Naive thymus-derived CD8-positive, alpha-beta T cell (primary cell): ENCODE data around the gene HCN3. TPM values are rescaled to one million over a fixed set of nuclear protein-coding genes. Genes with fewer than 3 reads are reported as not detected.

Experiments
- ATAC-seq, 2 donors: fragments of 150-1000 bp; cut with Tn5 transposase in 1 of 2; sonication (Bioruptor Pico), chemical (Tn5 transposase) in 1 of 2; 1 replicate in 1 of 2; 2 replicates in 1 of 2; pipeline ENCODE4 v1.10.0; 2021; ENCODE audit warnings: mild to moderate bottlenecking in 2 of 2, moderate library complexity in 2 of 2
- POLR2A ChIA-PET: fragments of 350-600 bp; sonication (Branson Sonifier 250); formaldehyde crosslinking; loops from one replicate; lab custom pipeline; 2021; ENCODE audit warnings: antibody characterized with exemption; lab: Charles Lee
- DNase-seq, 10 donors: peaks; one replicate each; pipeline versions ENCODE4 v3.0.0 to v3.0.0-alpha.2; 2020 to 2022
- H3K27ac Mint-ChIP-seq, 10 donors: one replicate each; pipeline ENCODE4 v1.8.0; 2020 to 2022; ENCODE audit warnings: mild to moderate bottlenecking in 10 of 10, mixed read lengths in 10 of 10, moderate library complexity in 4 of 10, inconsistent platforms in 1 of 10
- H3K27me3 Mint-ChIP-seq, 5 donors: one replicate each; pipeline ENCODE4 v1.8.0; 2021 to 2022; ENCODE audit warnings: mixed read lengths in 5 of 5
- H3K36me3 Mint-ChIP-seq, 3 donors: one replicate each; pipeline ENCODE4 v1.8.0; 2020 to 2022; ENCODE audit warnings: mixed read lengths in 3 of 3, mild to moderate bottlenecking in 2 of 3, inconsistent platforms in 1 of 3
- H3K4me1 Mint-ChIP-seq, 4 donors: one replicate each; pipeline ENCODE4 v1.8.0; 2021 to 2022; ENCODE audit warnings: mixed read lengths in 4 of 4
- H3K4me3 Mint-ChIP-seq, 10 donors: one replicate each; pipeline ENCODE4 v1.8.0; 2020 to 2022; ENCODE audit warnings: mild to moderate bottlenecking in 10 of 10, mixed read lengths in 10 of 10, moderate library complexity in 6 of 10, inconsistent platforms in 1 of 10
- H3K9me3 Mint-ChIP-seq, 9 donors: one replicate each; pipeline ENCODE4 v1.8.0; 2020 to 2022; ENCODE audit warnings: mixed read lengths in 9 of 9, mild to moderate bottlenecking in 3 of 9, inconsistent platforms in 1 of 9, moderate library complexity in 1 of 9
- polyA plus RNA-seq, 3 donors: library from polyadenylated mRNA; unstranded; fragments of 300-500 nt; fragmentation: Illumina TruSeq; gene quantifications; one replicate each; pipeline ENCODE4 v1.2.3, GENCODE V29; 2021
- total RNA-seq, 8 experiments: library from RNA in 2 of 8; stranded (reverse) in 2 of 8; gene quantifications; one replicate each; pipeline ENCODE4 v1.2.3 and lab custom pipeline; 2021 to 2026

The HCN3 gene
- total and polyA plus RNA-seq, 5 experiments from 2014 or later = 0.20 to 4.1 (median 2.2) TPM; not detected in 1

DNA sequence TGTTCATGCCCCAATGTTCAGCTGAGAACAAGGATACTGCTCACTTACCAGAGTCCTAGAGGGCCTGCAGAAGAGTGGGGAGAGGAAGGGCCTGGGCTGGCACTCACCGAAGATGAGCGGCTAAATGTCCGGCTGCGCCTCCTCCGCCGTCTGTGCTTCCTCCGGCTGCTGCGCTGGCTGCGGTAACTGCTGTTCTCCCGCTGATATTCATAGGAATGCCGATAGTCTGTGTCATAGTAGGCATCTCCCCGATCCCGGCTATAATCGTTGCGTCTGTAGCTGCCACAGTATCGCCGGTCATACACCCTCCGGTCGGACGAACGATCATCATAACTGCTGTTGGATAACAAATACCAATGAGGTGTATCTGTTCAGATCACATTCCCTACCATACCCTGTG, 7.9 kb upstream of the HCN3 start:
- peak overlapping the region in 1 of 10 donors; percentile 47 for H3K27ac Mint-ChIP-seq
- H3K9me3 Mint-ChIP-seq = no peaks in the 10 kb centered on the region
- H3K4me1 Mint-ChIP-seq = peaks cover 10 to 35% (median 31%) of the 10 kb centered on the region in 4 donors
- peaks cover 0 to 69% (median 9%) of the 10 kb centered on the region in 3 donors for H3K36me3 Mint-ChIP-seq
- DNase-seq = no peak
- H3K27me3 Mint-ChIP-seq = no peaks in the 10 kb centered on the region
- POLR2A ChIA-PET = no interaction called here
- H3K4me3 Mint-ChIP-seq = no peak overlapping the region
- ATAC-seq = no peak

- H3K4me3 Mint-ChIP-seq = peak overlapping the region; percentile 90 to 99 (median 94)
- ATAC-seq = peak; percentile 32 to 39
- peak overlapping the region; percentile 92 to 99 (median 94) for H3K27ac Mint-ChIP-seq
- no peaks in the 10 kb centered on the region for H3K9me3 Mint-ChIP-seq
- peaks cover 0 to 39% (median 2%) of the 10 kb centered on the region in 3 donors for H3K36me3 Mint-ChIP-seq
- POLR2A ChIA-PET = interaction anchor here (0.5 to 5.9 kb wide), 20 partner anchors 9 to 1284 kb away, joined by 3 to 39 read pairs (median 4); partner anchors contain the start of genes ENTREP3, FDPS, MSTO1 and MTX1
- no peaks in the 10 kb centered on the region for H3K27me3 Mint-ChIP-seq
- peak in 2 of 10 donors; percentile 23 to 30 for DNase-seq
- H3K4me1 Mint-ChIP-seq = peaks cover 16 to 53% (median 46%) of the 10 kb centered on the region in 4 donors
Observed at GRCh38 chr1:155272466-155273342, 4.6 kb upstream of the HCN3 start.

GRCh38 chr1:155273343-155274245, 3.7 kb upstream of the HCN3 start, which contains the start of gene CLK2:
Gene CLK2 (minus strand): TSS chr1:155273504. CDS start chr1:155270977, 2,527 bp downstream.
- peak; percentile 86 to 96 (median 92) for DNase-seq
- ATAC-seq = peak; percentile 79 to 88
- H3K27ac Mint-ChIP-seq = peak within 1 kb of the TSS; percentile 92 to 99 (median 95)
- no peaks in the 10 kb centered on the region for H3K9me3 Mint-ChIP-seq
- H3K27me3 Mint-ChIP-seq = no peaks in the 10 kb centered on the region
- H3K36me3 Mint-ChIP-seq = peaks cover 0 to 30% (median 0%) of the 10 kb centered on the region in 3 donors
- POLR2A ChIA-PET = interaction anchor here (0.5 to 5.9 kb wide), 19 partner anchors 10 to 1285 kb away, joined by 3 to 39 read pairs (median 4); partner anchors contain the start of genes ENTREP3, FDPS, MSTO1 and MTX1
- peaks cover 16 to 58% (median 50%) of the 10 kb centered on the region in 4 donors for H3K4me1 Mint-ChIP-seq
- H3K4me3 Mint-ChIP-seq = peak within 1 kb of the TSS; percentile 90 to 99 (median 94)

DNA sequence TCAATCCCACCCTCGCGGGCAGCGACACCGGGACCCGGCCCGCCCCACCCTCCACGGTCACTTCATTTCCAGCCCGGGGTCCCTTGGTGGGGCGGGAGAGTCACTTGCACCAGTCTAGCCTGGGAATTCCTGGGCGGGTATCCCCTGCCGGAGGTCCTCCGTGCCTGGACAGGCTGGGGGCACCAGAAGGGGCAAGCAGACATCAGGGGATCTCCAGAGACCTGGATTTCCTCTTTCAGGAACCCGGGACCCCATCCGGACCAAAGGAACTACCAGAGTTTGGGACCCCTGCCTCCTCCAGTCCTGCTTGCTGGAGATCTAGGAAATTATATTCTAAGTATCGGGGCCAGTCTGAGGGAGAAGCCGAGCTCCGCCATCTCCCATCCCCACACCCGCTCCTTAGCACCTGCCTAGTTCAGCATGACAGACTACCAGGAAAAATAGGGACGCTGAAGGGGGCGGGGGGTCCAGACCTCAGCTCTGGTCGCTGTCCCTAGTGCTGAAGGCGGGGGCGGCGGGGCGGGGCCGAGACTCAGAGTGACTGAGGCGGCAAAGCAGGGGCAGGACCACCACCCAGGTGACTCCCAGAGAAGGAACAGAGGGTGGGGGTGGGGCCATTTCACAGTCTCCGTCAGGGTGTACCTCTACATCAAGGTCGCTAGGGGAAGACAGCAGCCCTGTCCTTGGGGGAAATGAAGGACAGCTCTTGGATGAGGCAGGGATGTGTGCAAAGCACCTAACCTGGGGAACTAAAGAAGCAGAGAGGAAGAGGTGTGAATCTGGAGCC, 832 bp downstream of the HCN3 start:
- POLR2A ChIA-PET = interaction anchor here (0.8 to 1.3 kb wide), 3 partner anchors 34 to 46 kb away, joined by 3 to 4 read pairs (median 3); no protein-coding TSS in a partner anchor
- H3K27me3 Mint-ChIP-seq = no peaks in the 10 kb centered on the region
- peak; percentile 40 to 69 for ATAC-seq
- DNase-seq = peak; percentile 61 to 89 (median 78)
- H3K4me1 Mint-ChIP-seq = peaks cover 12 to 34% (median 29%) of the 10 kb centered on the region in 4 donors
- H3K4me3 Mint-ChIP-seq = peak overlapping the region; percentile 60 to 83 (median 74)
- H3K36me3 Mint-ChIP-seq = no peaks in the 10 kb centered on the region
- H3K9me3 Mint-ChIP-seq = no peaks in the 10 kb centered on the region
- H3K27ac Mint-ChIP-seq = peak overlapping the region in 8 of 10 donors; percentile 5 to 88 (median 46)

DNA sequence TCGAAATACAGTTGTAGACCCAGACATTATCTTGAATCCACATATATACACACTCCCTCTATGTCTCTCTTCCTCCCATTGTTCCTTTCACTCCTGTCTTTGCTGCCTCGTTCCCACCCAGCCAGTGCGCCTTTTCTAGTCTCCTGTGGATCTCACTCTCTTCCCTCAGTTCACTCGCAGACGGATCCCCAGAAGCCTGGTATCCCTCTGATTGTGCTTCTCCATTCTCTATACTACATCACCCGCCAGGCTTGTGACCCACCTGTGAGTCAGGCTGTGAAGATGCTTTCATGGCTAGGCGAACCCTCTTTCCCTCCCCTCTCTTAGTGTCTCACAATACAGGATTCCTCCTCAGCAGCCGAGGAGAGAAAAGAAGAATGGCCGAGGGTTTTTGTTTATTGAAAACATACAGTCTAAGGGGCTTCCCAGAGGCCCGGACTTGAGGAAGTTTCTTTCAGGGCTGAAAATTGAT, 1.5 kb downstream of the HCN3 start:
- peak overlapping the region in 8 of 10 donors; percentile 5 to 88 (median 46) for H3K27ac Mint-ChIP-seq

DNA sequence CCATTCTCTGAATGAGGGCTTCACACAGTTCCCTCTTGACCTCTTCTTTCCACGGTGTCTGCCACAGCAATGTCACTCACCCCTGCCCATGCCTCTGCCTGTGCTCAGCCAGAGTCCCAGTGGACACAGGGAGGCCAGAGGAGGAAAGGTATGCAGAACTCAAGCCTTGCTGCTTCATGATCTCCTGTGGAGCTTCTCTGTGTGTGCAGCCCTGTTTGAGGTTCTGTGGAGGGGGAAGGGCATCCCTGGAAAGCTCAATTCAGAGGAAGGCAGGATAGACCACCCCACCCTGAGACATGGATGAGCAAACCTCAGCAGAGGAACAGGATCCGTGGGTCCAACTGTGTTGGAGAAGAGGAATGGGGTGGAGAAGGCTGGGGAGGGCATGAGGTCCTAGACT, 2.0 kb downstream of the HCN3 start:
- no peak for ATAC-seq
- H3K36me3 Mint-ChIP-seq = no peaks in the 10 kb centered on the region
- no peaks in the 10 kb centered on the region for H3K27me3 Mint-ChIP-seq
- H3K4me3 Mint-ChIP-seq = peak overlapping the region in 2 of 10 donors; percentile 14 to 51
- POLR2A ChIA-PET = no interaction called here
- peak overlapping the region in 2 of 10 donors; percentile 42 to 46 for H3K27ac Mint-ChIP-seq
- H3K4me1 Mint-ChIP-seq = peaks cover 10 to 27% (median 22%) of the 10 kb centered on the region in 4 donors
- no peaks in the 10 kb centered on the region for H3K9me3 Mint-ChIP-seq
- DNase-seq = no peak

More for the DNA sequence above, 1.5 kb downstream of the HCN3 start:
- no peaks in the 10 kb centered on the region for H3K9me3 Mint-ChIP-seq
- H3K27me3 Mint-ChIP-seq = no peaks in the 10 kb centered on the region
- POLR2A ChIA-PET = interaction anchor here (0.8 to 1.3 kb wide), 3 partner anchors 33 to 45 kb away, joined by 3 to 4 read pairs (median 3); no protein-coding TSS in a partner anchor
- DNase-seq (no peak), ATAC-seq (no peak)
- H3K4me3 Mint-ChIP-seq = peak overlapping the region in 9 of 10 donors; percentile 24 to 83 (median 75)
- no peaks in the 10 kb centered on the region for H3K36me3 Mint-ChIP-seq
- H3K4me1 Mint-ChIP-seq = peaks cover 10 to 28% (median 24%) of the 10 kb centered on the region in 4 donors

DNA sequence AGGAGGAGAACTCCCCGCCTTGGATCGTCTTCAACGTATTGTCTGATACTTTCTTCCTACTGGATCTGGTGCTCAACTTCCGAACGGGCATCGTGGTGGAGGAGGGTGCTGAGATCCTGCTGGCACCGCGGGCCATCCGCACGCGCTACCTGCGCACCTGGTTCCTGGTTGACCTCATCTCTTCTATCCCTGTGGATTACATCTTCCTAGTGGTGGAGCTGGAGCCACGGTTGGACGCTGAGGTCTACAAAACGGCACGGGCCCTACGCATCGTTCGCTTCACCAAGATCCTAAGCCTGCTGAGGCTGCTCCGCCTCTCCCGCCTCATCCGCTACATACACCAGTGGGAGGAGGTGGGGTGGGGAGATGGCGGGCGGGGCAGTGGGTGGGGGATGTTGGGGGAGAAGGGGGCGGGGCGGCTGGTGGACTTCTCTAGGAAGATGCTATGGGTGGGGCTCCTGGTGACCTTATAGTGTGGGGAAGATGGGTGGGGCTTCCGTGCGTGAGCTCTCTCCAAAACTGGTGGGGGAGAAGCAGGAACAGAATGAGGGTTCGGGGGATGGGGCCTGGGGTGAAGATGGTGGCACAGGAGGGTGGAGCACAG, 5.3 kb downstream of the HCN3 start:
- DNase-seq = no peak
- Mint-ChIP-seq H3K4me3 (no peak overlapping the region), H3K27ac (peak overlapping the region in 1 of 10 donors; percentile 20), H3K36me3 (no peaks in the 10 kb centered on the region), H3K9me3 (no peaks in the 10 kb centered on the region), H3K4me1 (peaks cover 2 to 9% (median 7%) of the 10 kb centered on the region in 4 donors), H3K27me3 (no peaks in the 10 kb centered on the region)
- POLR2A ChIA-PET = no interaction called here
- ATAC-seq = no peak

DNA sequence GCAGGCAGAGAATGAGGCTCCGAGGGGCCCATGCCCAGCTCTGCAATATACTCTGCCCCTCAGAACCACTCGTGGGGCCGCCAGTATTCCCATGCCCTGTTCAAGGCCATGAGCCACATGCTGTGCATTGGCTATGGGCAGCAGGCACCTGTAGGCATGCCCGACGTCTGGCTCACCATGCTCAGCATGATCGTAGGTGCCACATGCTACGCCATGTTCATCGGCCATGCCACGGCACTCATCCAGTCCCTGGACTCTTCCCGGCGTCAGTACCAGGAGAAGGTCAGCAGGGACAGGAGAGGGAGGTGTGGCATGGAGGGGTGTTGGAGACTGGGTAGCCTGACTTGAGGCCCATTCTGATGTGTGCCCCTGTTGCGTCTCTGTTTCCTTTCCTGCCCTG, 7.2 kb downstream of the HCN3 start:
- Mint-ChIP-seq H3K27ac (no peak overlapping the region), H3K9me3 (no peaks in the 10 kb centered on the region), H3K4me3 (no peak overlapping the region), H3K27me3 (no peaks in the 10 kb centered on the region), H3K4me1 (no peaks in the 10 kb centered on the region), H3K36me3 (no peaks in the 10 kb centered on the region)
- POLR2A ChIA-PET = no interaction called here
- DNase-seq (no peak), ATAC-seq (no peak)

GRCh38 chr1:155285063-155285462, 7.8 kb downstream of the HCN3 start:
- H3K27ac Mint-ChIP-seq = no peak overlapping the region
- H3K4me3 Mint-ChIP-seq = no peak overlapping the region
- ATAC-seq (no peak), DNase-seq (no peak)
- H3K36me3 Mint-ChIP-seq = no peaks in the 10 kb centered on the region
- H3K4me1 Mint-ChIP-seq = no peaks in the 10 kb centered on the region
- peaks cover 0 to 2% (median 0%) of the 10 kb centered on the region in 5 donors for H3K27me3 Mint-ChIP-seq
- no peaks in the 10 kb centered on the region for H3K9me3 Mint-ChIP-seq
- POLR2A ChIA-PET = no interaction called here

GRCh38 chr1:155285631-155286044, 8.4 kb downstream of the HCN3 start:
- no peak for ATAC-seq

DNA sequence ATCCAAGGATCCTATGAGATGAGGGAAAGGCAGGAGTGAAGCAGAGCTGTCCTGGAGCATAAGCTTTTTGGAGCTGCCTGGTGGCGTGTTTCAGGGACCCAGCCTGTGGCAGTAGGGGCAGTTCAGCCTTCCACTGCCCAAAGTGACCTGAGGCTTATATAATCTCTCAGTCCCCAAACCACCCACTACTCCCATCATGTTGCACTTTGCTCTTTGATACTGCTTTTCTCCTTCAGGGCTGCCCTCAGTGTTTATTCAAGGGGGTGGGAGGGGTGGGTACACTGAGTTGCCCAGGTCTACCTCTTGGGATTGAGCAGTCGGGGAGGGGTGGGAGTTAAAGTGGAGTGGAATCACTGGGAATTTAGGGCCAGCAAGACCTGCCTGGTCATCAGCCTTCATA, 9.3 kb downstream of the HCN3 start:
- ATAC-seq (no peak), DNase-seq (no peak)
- POLR2A ChIA-PET = no interaction called here
- Mint-ChIP-seq H3K4me3 (no peak overlapping the region), H3K9me3 (no peaks in the 10 kb centered on the region), H3K36me3 (no peaks in the 10 kb centered on the region), H3K4me1 (no peaks in the 10 kb centered on the region), H3K27me3 (peaks cover 0 to 5% (median 3%) of the 10 kb centered on the region in 5 donors), H3K27ac (no peak overlapping the region)

More at GRCh38 chr1:155285631-155286044, 8.4 kb downstream of the HCN3 start:
- Mint-ChIP-seq H3K9me3 (no peaks in the 10 kb centered on the region), H3K36me3 (no peaks in the 10 kb centered on the region), H3K4me1 (no peaks in the 10 kb centered on the region), H3K27me3 (peaks cover 0 to 4% (median 0%) of the 10 kb centered on the region in 5 donors), H3K27ac (no peak overlapping the region), H3K4me3 (no peak overlapping the region)
- DNase-seq = no peak
- POLR2A ChIA-PET = interaction anchor here (0.5 kb wide), 1 partner anchor 49 kb away, joined by 3 read pairs; no protein-coding TSS in a partner anchor
